IMR-90 (cell line): Measurements from ENCODE around the gene FHDC1. TPM values are rescaled to one million over a fixed set of nuclear protein-coding genes. Genes with fewer than 3 reads are reported as not detected.

Source experiments
- ATAC-seq: fragments of 200-7000 bp; cut with Tn5 transposase; 2 replicates; pipeline ENCODE4 v1.9.1; 2020; ENCODE audit warnings: low read depth, mild to moderate bottlenecking, moderate library complexity
- BruUV-seq: library from RNA; stranded (reverse); fragments of 400-500 nt; replicated peaks from 2 replicates; lab custom pipeline; 2021; lab: Mats Ljungman, UMichigan
- CTCF ChIA-PET: fragments of 300-600 bp; formaldehyde crosslinking; extraction: SDS; loops from one replicate; lab custom pipeline; 2021; ENCODE audit warnings: antibody characterized with exemption; lab: Yijun Ruan, JAX
- POLR2A ChIA-PET: fragments of 300-600 bp; sonication (Branson Sonifier 250); formaldehyde crosslinking; loops from one replicate; lab custom pipeline; 2022; ENCODE audit warnings: antibody characterized with exemption; ENCODE audit not compliant: unreplicated experiment; lab: Charles Lee
- DNase-seq: peaks from one replicate; pipeline ENCODE4 v3.0.0; 2013
- H2AFZ ChIP-seq: replicated peaks from 2 replicates; pipeline ENCODE3; 2013; ENCODE audit warnings: low read length, mild to moderate bottlenecking; ENCODE audit not compliant: poor library complexity
- H2AK5ac ChIP-seq: 2 replicates; pipeline ENCODE4 v1.6.1; 2013; ENCODE audit warnings: low read depth, low read length, inconsistent platforms
- H2AK9ac ChIP-seq: replicated peaks from 2 replicates; pipeline ENCODE3; 2013; ENCODE audit warnings: mild to moderate bottlenecking, low read depth, low read length, moderate library complexity; ENCODE audit not compliant: poor library complexity
- H2BK120ac ChIP-seq: 2 replicates; pipeline ENCODE4 v1.6.1; 2013; ENCODE audit warnings: low read depth, low read length, inconsistent platforms
- H2BK15ac ChIP-seq: 3 replicates; pipeline ENCODE4 v1.6.1; 2013; ENCODE audit warnings: low read depth, low read length, inconsistent platforms
- H2BK20ac ChIP-seq: 2 replicates; pipeline ENCODE4 v1.6.1; 2013; ENCODE audit warnings: low read depth, mild to moderate bottlenecking, inconsistent platforms, low read length, moderate library complexity
- H2BK5ac ChIP-seq: 2 replicates; pipeline ENCODE4 v1.6.1; 2013; ENCODE audit warnings: mild to moderate bottlenecking, low read depth, low read length, inconsistent platforms; ENCODE audit not compliant: poor library complexity, severe bottlenecking
- H3K14ac ChIP-seq: replicated peaks from 2 replicates; pipeline ENCODE4 v1.6.1; 2013; ENCODE audit warnings: low read depth, low read length, inconsistent platforms
- H3K18ac ChIP-seq: 2 replicates; pipeline ENCODE4 v1.6.1; 2013; ENCODE audit warnings: low read depth, low read length, control low read depth
- H3K23ac ChIP-seq: 2 replicates; pipeline ENCODE4 v1.6.1; 2013; ENCODE audit warnings: low read depth, low read length, inconsistent platforms
- H3K27ac ChIP-seq: 2 replicates; pipeline ENCODE4 v1.5.1; 2013; ENCODE audit warnings: mild to moderate bottlenecking, control low read depth, low read length; ENCODE audit not compliant: insufficient read depth
- H3K27me3 ChIP-seq: 2 replicates; pipeline ENCODE4 v1.6.1; 2013; ENCODE audit warnings: low read length; ENCODE audit not compliant: control insufficient read depth, insufficient read depth
- H3K36me3 ChIP-seq: 2 replicates; pipeline ENCODE4 v1.6.1; 2013; ENCODE audit warnings: low read length, mixed read lengths; ENCODE audit not compliant: control insufficient read depth, insufficient read depth
- H3K4ac ChIP-seq: 2 replicates; pipeline ENCODE4 v1.6.1; 2013; ENCODE audit warnings: low read depth, low read length, inconsistent platforms
- H3K4me1 ChIP-seq: 2 replicates; pipeline ENCODE4 v1.6.1; 2013; ENCODE audit warnings: low read length, mixed read lengths; ENCODE audit not compliant: control insufficient read depth, insufficient read depth
- H3K4me2 ChIP-seq: 2 replicates; pipeline ENCODE4 v1.6.1; 2013; ENCODE audit warnings: low read depth, mild to moderate bottlenecking, control low read depth, low read length, moderate library complexity
- H3K4me3 ChIP-seq: 2 replicates; pipeline ENCODE4 v1.5.1; 2013; ENCODE audit warnings: low read depth, mild to moderate bottlenecking, control low read depth, low read length, moderate library complexity; ENCODE audit not compliant: insufficient read depth
- H3K56ac ChIP-seq: 2 replicates; pipeline ENCODE4 v1.6.1; 2013; ENCODE audit warnings: low read length, inconsistent platforms; ENCODE audit not compliant: insufficient read depth; ENCODE audit errors: extremely low read depth
- H3K79me1 ChIP-seq, 2 experiments: 2 replicates each; pipeline ENCODE4 v1.6.1; 2013; ENCODE audit warnings: low read length in 2 of 2, inconsistent platforms in 1 of 2, low read depth in 1 of 2
- H3K9ac ChIP-seq: 2 replicates; pipeline ENCODE4 v1.6.1; 2013; ENCODE audit warnings: low read depth, low read length, control low read depth
- H3K9me1 ChIP-seq: 2 replicates; pipeline ENCODE4 v1.6.1; 2013; ENCODE audit warnings: low read length, inconsistent platforms; ENCODE audit not compliant: insufficient read depth
- H3K9me3 ChIP-seq: 2 replicates; pipeline ENCODE4 v1.6.1; 2013; ENCODE audit warnings: low read length; ENCODE audit not compliant: control insufficient read depth, insufficient read depth
- H4K20me1 ChIP-seq: 2 replicates; pipeline ENCODE4 v1.6.1; 2013; ENCODE audit warnings: low read length, inconsistent platforms; ENCODE audit not compliant: insufficient read depth
- H4K5ac ChIP-seq: 2 replicates; pipeline ENCODE4 v1.6.1; 2013; ENCODE audit warnings: mild to moderate bottlenecking, low read depth, low read length, control low read depth
- H4K8ac ChIP-seq, 2 experiments: 2 replicates each; pipeline ENCODE4 v1.6.1; 2013; ENCODE audit warnings: low read depth in 2 of 2, low read length in 2 of 2, control low read depth in 1 of 2, inconsistent platforms in 1 of 2
- H4K91ac ChIP-seq: 2 replicates; pipeline ENCODE4 v1.6.1; 2013; ENCODE audit warnings: low read depth, low read length, inconsistent platforms; ENCODE audit not compliant: insufficient read depth
- BHLHE40 ChIP-seq: fragments of 150-350 bp; IDR thresholded peaks from 2 replicates; pipeline ENCODE4 v1.6.1; 2016; ENCODE audit warnings: mild to moderate bottlenecking, low read depth, low read length
- CEBPB ChIP-seq: IDR thresholded peaks from 2 replicates; pipeline ENCODE4 v1.6.1; 2012; ENCODE audit warnings: low read depth, low read length, improper control_type of control experiment
- CHD1 ChIP-seq: IDR thresholded peaks from 2 replicates; pipeline ENCODE4 v1.6.1; 2012; ENCODE audit warnings: low read depth, low read length, improper control_type of control experiment
- CTCF ChIP-seq: conservative IDR thresholded peaks from 2 replicates; pipeline ENCODE4 v1.5.1; 2012; ENCODE audit warnings: mild to moderate bottlenecking, low read depth, low read length, improper control_type of control experiment
- ELK1 ChIP-seq: fragments of 150-350 bp; IDR thresholded peaks from 2 replicates; pipeline ENCODE4 v1.6.1; 2016; ENCODE audit warnings: low read depth, mild to moderate bottlenecking, low read length, moderate library complexity, borderline replicate concordance
- FOS ChIP-seq: fragments of 150-350 bp; IDR thresholded peaks from 2 replicates; pipeline ENCODE4 v1.6.1; 2016; ENCODE audit warnings: low read depth, low read length
- MAFK ChIP-seq: IDR thresholded peaks from 2 replicates; pipeline ENCODE4 v1.6.1; 2012; ENCODE audit warnings: low read depth, low read length, improper control_type of control experiment
- MAZ ChIP-seq: IDR thresholded peaks from 2 replicates; pipeline ENCODE4 v1.6.1; 2012; ENCODE audit warnings: low read depth, mild to moderate bottlenecking, low read length, improper control_type of control experiment, moderate library complexity, borderline replicate concordance
- MXI1 ChIP-seq: IDR thresholded peaks from 2 replicates; pipeline ENCODE4 v1.6.1; 2012; ENCODE audit warnings: low read depth, mild to moderate bottlenecking, low read length, moderate library complexity, borderline replicate concordance
- NFE2L2 ChIP-seq: fragments of 150-350 bp; IDR thresholded peaks from 2 replicates; pipeline ENCODE4 v1.6.1; 2016; ENCODE audit warnings: low read depth, mild to moderate bottlenecking, low read length
- POLR2A ChIP-seq: IDR thresholded peaks from 2 replicates; pipeline ENCODE4 v1.6.1; 2012; ENCODE audit warnings: mild to moderate bottlenecking, low read depth, low read length
- RAD21 ChIP-seq: IDR thresholded peaks from 2 replicates; pipeline ENCODE4 v1.6.1; 2012; ENCODE audit warnings: low read length, improper control_type of control experiment
- RCOR1 ChIP-seq: IDR thresholded peaks from 2 replicates; pipeline ENCODE4 v1.6.1; 2012; ENCODE audit warnings: mild to moderate bottlenecking, low read length, improper control_type of control experiment; ENCODE audit not compliant: insufficient replicate concordance
- RFX5 ChIP-seq: IDR thresholded peaks from 2 replicates; pipeline ENCODE4 v1.8.0; 2012; ENCODE audit warnings: low read depth, mild to moderate bottlenecking, low read length, moderate library complexity
- SMC3 ChIP-seq: fragments of 150-350 bp; IDR thresholded peaks from 2 replicates; pipeline ENCODE4 v1.6.1; 2016; ENCODE audit warnings: low read depth, mild to moderate bottlenecking, antibody characterized with exemption, low read length, moderate library complexity
- WGBS, 2 experiments: methylation state at CpG; one replicate each; pipeline versions ENCODE4 v1.1.5 to v1.1.7; 2013; ENCODE audit warnings: missing lambda C conversion rate in 2 of 2; ENCODE audit not compliant: insufficient read length in 1 of 2; ENCODE audit errors: extremely low coverage in 2 of 2; 5-methylcytosine and 5-hydroxymethylcytosine counted together
- dilution Hi-C: fragments of 300-500 bp; cut with HindIII; formaldehyde crosslinking; loops from one replicate; pipeline ENCODE4 v1.14.3; 2018; ENCODE audit warnings: low sequenced_read_pairs; ENCODE audit not compliant: unreplicated experiment
- in situ Hi-C: fragments of 300-500 bp; cut with MboI; formaldehyde crosslinking; loops from 3 replicates; pipeline ENCODE4 v1.14.3; 2019; ENCODE audit warnings: low sequenced_read_pairs, inconsistent platforms, mixed read lengths
- intact Hi-C: fragments of 100-400 bp; cut with micrococcal nuclease; formaldehyde crosslinking; loops from 2 replicates; pipeline ENCODE4 v1.10.0; 2022
- polyA plus RNA-seq, 3 experiments: library from polyadenylated mRNA; depleted of rRNA; stranded (reverse); fragments of >200 nt; gene quantifications; 2 replicates each; pipeline ENCODE4 v1.2.3, GENCODE V29; 2012; ENCODE audit warnings: low replicate concordance in 1 of 3
- total RNA-seq: library from RNA; depleted of rRNA; stranded (reverse); fragments of >200 nt; gene quantifications from 2 replicates; pipeline ENCODE4 v1.2.3, GENCODE V29; 2012

FHDC1 gene
- total and polyA plus RNA-seq, 2 of the 4 experiments (the other 2 are of a cell fraction): under 0.01 to 0.09 TPM

DNA sequence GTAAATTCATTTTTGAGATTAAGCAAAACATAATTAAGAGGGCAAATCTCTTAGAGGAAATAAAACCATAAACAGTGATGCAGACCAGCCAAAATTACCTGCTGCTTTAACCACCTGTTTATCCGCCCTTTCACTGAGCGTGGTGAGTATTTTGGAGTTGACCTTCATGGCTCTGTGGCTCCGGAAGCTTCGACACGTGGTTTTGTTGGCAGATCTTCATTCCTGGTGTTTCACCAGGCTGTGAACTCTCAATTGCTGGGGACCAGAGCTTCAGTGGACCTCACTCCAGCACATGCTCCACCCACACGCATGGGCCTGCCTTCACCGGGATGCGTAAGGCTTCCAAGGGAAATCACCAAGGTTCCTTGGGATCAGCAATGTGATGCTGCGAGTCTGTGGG lies 83.8 kb downstream of the FHDC1 start:
- dilution Hi-C loops: no loop called here
- Histone ChIP-seq H3K9ac (no peak overlapping the region), H3K36me3 (no peaks in the 10 kb centered on the region), H4K91ac (no peak overlapping the region), H4K20me1 (no peaks in the 10 kb centered on the region), H3K18ac (no peak overlapping the region), H2BK20ac (no peak overlapping the region), H2AK9ac (no peak overlapping the region), H3K4me3 (no peak overlapping the region), H3K4me1 (no peaks in the 10 kb centered on the region), H3K4ac (no peak overlapping the region), H2AK5ac (no peak overlapping the region), H3K27me3 (peaks cover 16% of the 10 kb centered on the region), H2BK15ac (no peak overlapping the region), H3K27ac (no peak overlapping the region), H4K8ac (no peak overlapping the region), H3K14ac (no peak overlapping the region), H3K56ac (no peak overlapping the region), H3K4me2 (no peak overlapping the region), H2BK120ac (no peak overlapping the region), H3K9me1 (no peaks in the 10 kb centered on the region), H3K9me3 (no peaks in the 10 kb centered on the region), H4K5ac (no peak overlapping the region), H3K23ac (no peak overlapping the region), H2AFZ (no peak overlapping the region), H3K79me1 (no peaks in the 10 kb centered on the region), H2BK5ac (no peak overlapping the region)
- ChIA-PET POLR2A (no interaction called here), CTCF (no interaction called here)
- WGBS, 2 experiments: 65% methylated on average over 6 of the region's 9 CpGs; no CpG with 5 or more reads in 1 of the 2 experiments
- intact Hi-C loops: no loop called here
- ATAC-seq (no peak), DNase-seq (no peak)
- TF ChIP-seq CTCF (no peak), ELK1 (no peak), RCOR1 (no peak), MAZ (no peak), RFX5 (no peak), SMC3 (no peak), BHLHE40 (no peak), MXI1 (no peak), MAFK (no peak), RAD21 (no peak), FOS (no peak), CHD1 (no peak), CEBPB (no peak), POLR2A (no peak), NFE2L2 (no peak)
- no TSS peak for BruUV-seq
- in situ Hi-C loops: no loop called here
